PC-3 (cell line): Measurements from ENCODE around the gene GATA6. TPM values are rescaled to one million over a fixed set of nuclear protein-coding genes. Genes with fewer than 3 reads are reported as not detected.

Experiments
- ATAC-seq: fragments of 200-7000 bp; cut with Tn5 transposase; 2 replicates; pipeline ENCODE4 v1.9.1; 2020; ENCODE audit warnings: mild to moderate bottlenecking, moderate library complexity
- BruUV-seq: library from RNA; stranded (reverse); fragments of 400-500 nt; replicated peaks from 2 replicates; lab custom pipeline; 2021; lab: Mats Ljungman, UMichigan
- CTCF ChIA-PET: fragments of 300-600 bp; sonication (Branson Sonifier 250); formaldehyde crosslinking; loops from one replicate; lab custom pipeline; 2022; ENCODE audit warnings: antibody characterized with exemption; lab: Charles Lee
- POLR2A ChIA-PET: fragments of 300-600 bp; sonication (Branson Sonifier 250); formaldehyde crosslinking; loops from one replicate; lab custom pipeline; 2022; ENCODE audit warnings: antibody characterized with exemption; ENCODE audit not compliant: unreplicated experiment; lab: Charles Lee
- DNase-seq: peaks from one replicate; pipeline ENCODE4 v3.0.0-alpha.2; 2015
- H2AFZ ChIP-seq: fragments of 300-600 bp; sonication (generic); 2 replicates; pipeline ENCODE4 v1.6.0; 2016; ENCODE audit warnings: antibody characterized with exemption, low read length
- H3F3A ChIP-seq: fragments of 300-600 bp; sonication (generic); one replicate; pipeline ENCODE4 v1.6.0; 2017; ENCODE audit warnings: antibody characterized with exemption, low read length, control low read depth, mild to moderate bottlenecking; ENCODE audit not compliant: unreplicated experiment
- H3K27ac ChIP-seq: fragments of 300-600 bp; sonication (generic); 2 replicates; pipeline ENCODE4 v1.5.1; 2016; ENCODE audit warnings: mild to moderate bottlenecking, low read length
- H3K27me3 ChIP-seq: fragments of 300-600 bp; sonication (generic); 2 replicates; pipeline ENCODE4 v1.6.1; 2016; ENCODE audit warnings: low read length, mixed read lengths
- H3K36me3 ChIP-seq: fragments of 300-600 bp; sonication (generic); 2 replicates; pipeline ENCODE4 v1.6.1; 2016; ENCODE audit warnings: low read depth, mixed run types, low read length, mixed read lengths
- H3K4me1 ChIP-seq: fragments of 300-600 bp; sonication (generic); 2 replicates; pipeline ENCODE4 v1.5.1; 2016; ENCODE audit warnings: low read length; ENCODE audit not compliant: insufficient read depth
- H3K4me2 ChIP-seq: fragments of 300-600 bp; sonication (generic); 2 replicates; pipeline ENCODE4 v1.6.0; 2016; ENCODE audit warnings: low read length
- H3K4me3 ChIP-seq: fragments of 300-600 bp; sonication (generic); 2 replicates; pipeline ENCODE4 v1.5.1; 2016; ENCODE audit warnings: mild to moderate bottlenecking, low read length, mixed read lengths
- H3K79me2 ChIP-seq: fragments of 300-600 bp; sonication (generic); 2 replicates; pipeline ENCODE4 v1.6.1; 2017; ENCODE audit warnings: low read length, mixed read lengths
- H3K9ac ChIP-seq: fragments of 300-600 bp; sonication (generic); 2 replicates; pipeline ENCODE4 v1.6.0; 2016; ENCODE audit warnings: mild to moderate bottlenecking, low read length
- H3K9me2 ChIP-seq: fragments of 300-600 bp; sonication (generic); replicated peaks from 2 replicates; pipeline ENCODE4 v1.6.1; 2016; ENCODE audit warnings: mixed run types, low read length, mixed read lengths
- H3K9me3 ChIP-seq: fragments of 300-600 bp; sonication (generic); 2 replicates; pipeline ENCODE4 v1.6.1; 2016; ENCODE audit warnings: low read length, mixed read lengths
- H4K20me1 ChIP-seq: fragments of 300-600 bp; sonication (generic); 2 replicates; pipeline ENCODE4 v1.6.1; 2016; ENCODE audit warnings: low read length, mixed read lengths
- CTCF ChIP-seq: fragments of 300-600 bp; sonication (generic); conservative IDR thresholded peaks from 2 replicates; pipeline ENCODE4 v1.5.1; 2017; ENCODE audit warnings: antibody characterized with exemption, low read depth, mild to moderate bottlenecking, low read length
- EZH2 ChIP-seq: fragments of 300-600 bp; sonication (generic); IDR thresholded peaks from one replicate; pipeline ENCODE4 v1.6.1; 2017; ENCODE audit warnings: antibody characterized with exemption, mild to moderate bottlenecking, low read length; ENCODE audit not compliant: unreplicated experiment
- EZH2phosphoT487 ChIP-seq: fragments of 300-600 bp; sonication (generic); IDR thresholded peaks from 2 replicates; pipeline ENCODE4 v1.6.1; 2018; ENCODE audit warnings: mild to moderate bottlenecking, antibody characterized with exemption, low read length, borderline replicate concordance
- intact Hi-C: fragments of 100-400 bp; cut with micrococcal nuclease; formaldehyde crosslinking; loops from 2 replicates; pipeline ENCODE4 v1.9.0; 2023
- total RNA-seq: library from RNA; depleted of rRNA; stranded (reverse); fragments of >200 nt; gene quantifications from 2 replicates; pipeline ENCODE4 v1.2.3, GENCODE V29; 2014

GATA6 gene
- total RNA-seq, 1 experiment from 2014 or later: 19.4 TPM

- H3K79me2 ChIP-seq: no peaks in the 10 kb centered on the region
- POLR2A ChIA-PET: no interaction called here
- H3K9me3 ChIP-seq: no peaks in the 10 kb centered on the region
- no peaks in the 10 kb centered on the region for H3F3A ChIP-seq
- H3K4me1 ChIP-seq: no peaks in the 10 kb centered on the region
- CTCF ChIA-PET: no interaction called here
- BruUV-seq: no TSS peak
- H3K27me3 ChIP-seq: no peaks in the 10 kb centered on the region
- H3K27ac ChIP-seq: no peak overlapping the region
- H3K9me2 ChIP-seq: no peaks in the 10 kb centered on the region
- TF ChIP-seq CTCF: no peak
- H2AFZ ChIP-seq: no peak overlapping the region
- ATAC-seq (no peak), DNase-seq (no peak)
- intact Hi-C loops: no loop called here
- no peak overlapping the region for H3K4me3 ChIP-seq
- no peak overlapping the region for H3K9ac ChIP-seq
- H3K4me2 ChIP-seq: no peak overlapping the region
- no peaks in the 10 kb centered on the region for H4K20me1 ChIP-seq
- H3K36me3 ChIP-seq: peaks cover 9% of the 10 kb centered on the region
These were observed 34.8 kb downstream of the GATA6 start for GRCh38 chr18:22204214-22204536.

- no peaks in the 10 kb centered on the region for H3K27me3 ChIP-seq
- no peak overlapping the region for H3K4me2 ChIP-seq
- H2AFZ ChIP-seq: no peak overlapping the region
- peaks cover 9% of the 10 kb centered on the region for H3K36me3 ChIP-seq
- intact Hi-C loops: no loop called here
- TF ChIP-seq EZH2: no peak
- no peaks in the 10 kb centered on the region for H3K9me2 ChIP-seq
- H3F3A ChIP-seq: no peaks in the 10 kb centered on the region
- no peaks in the 10 kb centered on the region for H3K4me1 ChIP-seq
- DNase-seq: no peak
- no TSS peak for BruUV-seq
- no peaks in the 10 kb centered on the region for H4K20me1 ChIP-seq
- no peaks in the 10 kb centered on the region for H3K79me2 ChIP-seq
- ChIA-PET POLR2A (no interaction called here), CTCF (no interaction called here)
- H3K27ac ChIP-seq: no peak overlapping the region
- no peak overlapping the region for H3K4me3 ChIP-seq
- H3K9me3 ChIP-seq: no peaks in the 10 kb centered on the region
- H3K9ac ChIP-seq: no peak overlapping the region
- ATAC-seq: no peak
These were observed 35.6 kb downstream of the GATA6 start for GRCh38 chr18:22204996-22205395.

GRCh38 chr18:22207021-22207758 is 37.8 kb downstream of the GATA6 start:
- no TSS peak for BruUV-seq
- intact Hi-C loops: no loop called here
- ATAC-seq (no peak), DNase-seq (no peak)
- CTCF ChIA-PET: no interaction called here
- Histone ChIP-seq H3K4me2 (no peak overlapping the region), H2AFZ (no peak overlapping the region), H3K36me3 (no peaks in the 10 kb centered on the region), H3K9me2 (no peaks in the 10 kb centered on the region), H3K9me3 (no peaks in the 10 kb centered on the region), H3K4me1 (no peaks in the 10 kb centered on the region), H3K27me3 (no peaks in the 10 kb centered on the region), H3K27ac (no peak overlapping the region), H3K79me2 (no peaks in the 10 kb centered on the region), H4K20me1 (no peaks in the 10 kb centered on the region), H3F3A (no peaks in the 10 kb centered on the region), H3K9ac (no peak overlapping the region), H3K4me3 (no peak overlapping the region)
- POLR2A ChIA-PET: no interaction called here
- TF ChIP-seq EZH2phosphoT487 (no peak), CTCF (no peak), EZH2 (no peak)
